ENCODE results near the gene COP1.

- TF ChIP-seq, protein P1, sequence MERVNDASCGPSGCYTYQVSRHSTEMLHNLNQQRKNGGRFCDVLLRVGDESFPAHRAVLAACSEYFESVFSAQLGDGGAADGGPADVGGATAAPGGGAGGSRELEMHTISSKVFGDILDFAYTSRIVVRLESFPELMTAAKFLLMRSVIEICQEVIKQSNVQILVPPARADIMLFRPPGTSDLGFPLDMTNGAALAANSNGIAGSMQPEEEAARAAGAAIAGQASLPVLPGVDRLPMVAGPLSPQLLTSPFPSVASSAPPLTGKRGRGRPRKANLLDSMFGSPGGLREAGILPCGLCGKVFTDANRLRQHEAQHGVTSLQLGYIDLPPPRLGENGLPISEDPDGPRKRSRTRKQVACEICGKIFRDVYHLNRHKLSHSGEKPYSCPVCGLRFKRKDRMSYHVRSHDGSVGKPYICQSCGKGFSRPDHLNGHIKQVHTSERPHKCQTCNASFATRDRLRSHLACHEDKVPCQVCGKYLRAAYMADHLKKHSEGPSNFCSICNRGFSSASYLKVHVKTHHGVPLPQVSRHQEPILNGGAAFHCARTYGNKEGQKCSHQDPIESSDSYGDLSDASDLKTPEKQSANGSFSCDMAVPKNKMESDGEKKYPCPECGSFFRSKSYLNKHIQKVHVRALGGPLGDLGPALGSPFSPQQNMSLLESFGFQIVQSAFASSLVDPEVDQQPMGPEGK (CRISPR knock-in tag; IDR thresholded peaks at IDR 0.05; ENCODE audit: borderline replicate concordance): no peak
- no peak for TF ChIP-seq ZC3H10 (CRISPR knock-in tag; IDR thresholded peaks at IDR 0.05)
- TF ChIP-seq ISL1 (CRISPR knock-in tag; IDR thresholded peaks at IDR 0.05): no peak
- no peak for TF ChIP-seq CREB5 (CRISPR knock-in tag; IDR thresholded peaks at IDR 0.05; ENCODE audit: low read depth)
- TF ChIP-seq CSRNP3 (CRISPR knock-in tag; IDR thresholded peaks at IDR 0.05): no peak
Measured at GRCh38 chr1:176201568-176201967, 5.5 kb downstream of the COP1 start.

All from SK-N-SH treated with all-trans-retinoic acid at 6 μM for 48 hours (cell line).